CD14-positive monocyte (primary cell): ENCODE measurements around the gene PDE4B. TPM values are rescaled to one million over a fixed set of nuclear protein-coding genes. Genes with fewer than 3 reads are reported as not detected.
A peak's percentile ranks its signal among the peaks of the same experiment; 100 is the strongest.
"Not testable (repeated sequence)": the region's sequence is repeated elsewhere in the genome, so short reads cannot be mapped to it uniquely, and the experiment has no call there.

Source experiments
- DNase-seq, 3 donors: peaks; one replicate each; pipeline ENCODE4 v3.0.0-alpha.2; 2011 to 2022
- H2AFZ ChIP-seq: 2 replicates; pipeline ENCODE4 v1.6.0; 2012; ENCODE audit warnings: mild to moderate bottlenecking, low read depth, low read length, inconsistent platforms; ENCODE audit not compliant: insufficient read depth, poor library complexity, severe bottlenecking
- H3K27ac ChIP-seq, 2 donors: 1 replicate in 1 of 2; 2 replicates in 1 of 2; pipeline ENCODE4 v1.5.1; 2012 to 2013; ENCODE audit warnings: low read length in 2 of 2, control low read depth in 1 of 2, inconsistent platforms in 1 of 2, low read depth in 1 of 2, mild to moderate bottlenecking in 1 of 2
- H3K27me3 ChIP-seq, 2 donors: one replicate each; pipeline versions ENCODE4 v1.6.0 to v1.6.1; 2011 to 2013; ENCODE audit warnings: low read length in 2 of 2; ENCODE audit not compliant: control insufficient read depth in 2 of 2, insufficient read depth in 2 of 2
- H3K36me3 ChIP-seq, 2 donors: replicated peaks in 1 of 2; 1 replicate in 1 of 2; 2 replicates in 1 of 2; pipeline versions ENCODE4 v1.5.1 to v1.6.1; 2012 to 2013; ENCODE audit warnings: low read length in 2 of 2, control low read depth in 1 of 2, inconsistent platforms in 1 of 2, mild to moderate bottlenecking in 1 of 2; ENCODE audit not compliant: insufficient read depth in 2 of 2, control insufficient read depth in 1 of 2
- H3K4me1 ChIP-seq, 2 donors: 1 replicate in 1 of 2; 2 replicates in 1 of 2; pipeline versions ENCODE4 v1.5.1 to v1.6.1; 2012 to 2013; ENCODE audit warnings: low read length in 2 of 2, control low read depth in 1 of 2, inconsistent platforms in 1 of 2, mild to moderate bottlenecking in 1 of 2, moderate library complexity in 1 of 2; ENCODE audit not compliant: insufficient read depth in 2 of 2, control insufficient read depth in 1 of 2
- H3K4me2 ChIP-seq: replicated peaks from 2 replicates; pipeline ENCODE3; 2012; ENCODE audit warnings: low read length, moderate library complexity, mild to moderate bottlenecking; ENCODE audit not compliant: poor library complexity, severe bottlenecking; ENCODE audit errors: extremely low read depth
- H3K4me3 ChIP-seq, 3 experiments: fragments of 200-600 bp in 1 of 3; sonication (generic) in 1 of 3; replicated peaks in 1 of 3; 1 replicate in 2 of 3; 2 replicates in 1 of 3; pipeline ENCODE4 v1.5.1; 2011 to 2013; ENCODE audit warnings: low read length in 3 of 3, mild to moderate bottlenecking in 3 of 3, control low read depth in 2 of 3, low read depth in 2 of 3, inconsistent platforms in 1 of 3, moderate library complexity in 1 of 3
- H3K79me2 ChIP-seq: 2 replicates; pipeline ENCODE4 v1.6.0; 2012; ENCODE audit warnings: mild to moderate bottlenecking, control low read depth, inconsistent platforms, low read length, moderate library complexity; ENCODE audit not compliant: insufficient read depth
- H3K9ac ChIP-seq: 2 replicates; pipeline ENCODE4 v1.6.0; 2017; ENCODE audit warnings: low read length, mild to moderate bottlenecking; ENCODE audit not compliant: insufficient read depth, poor library complexity, severe bottlenecking
- H3K9me3 ChIP-seq, 2 donors: replicated peaks in 1 of 2; 1 replicate in 1 of 2; 2 replicates in 1 of 2; pipeline versions ENCODE4 v1.5.1 to v1.6.1; 2012 to 2013; ENCODE audit warnings: low read length in 2 of 2, control low read depth in 1 of 2; ENCODE audit not compliant: control insufficient read depth in 1 of 2, insufficient read depth in 1 of 2
- H4K20me1 ChIP-seq: 2 replicates; pipeline ENCODE4 v1.6.0; 2012; ENCODE audit warnings: mild to moderate bottlenecking, low read length, control low read depth, moderate library complexity; ENCODE audit not compliant: insufficient read depth
- H3K27ac Mint-ChIP-seq, 7 donors: one replicate each; pipeline ENCODE4 v1.8.0; 2020; ENCODE audit warnings: mild to moderate bottlenecking in 7 of 7, mixed read lengths in 7 of 7, moderate library complexity in 6 of 7, inconsistent platforms in 2 of 7
- H3K27me3 Mint-ChIP-seq, 3 donors: one replicate each; pipeline ENCODE4 v1.8.0; 2021 to 2022; ENCODE audit warnings: low read depth in 3 of 3, mild to moderate bottlenecking in 3 of 3, mixed read lengths in 3 of 3, moderate library complexity in 3 of 3, inconsistent platforms in 1 of 3
- H3K36me3 Mint-ChIP-seq, 2 donors: one replicate each; pipeline ENCODE4 v1.8.0; 2020; ENCODE audit warnings: mixed read lengths in 2 of 2, inconsistent platforms in 1 of 2, mild to moderate bottlenecking in 1 of 2
- H3K4me1 Mint-ChIP-seq: one replicate; pipeline ENCODE4 v1.8.0; 2020; ENCODE audit warnings: mild to moderate bottlenecking, mixed read lengths
- H3K4me3 Mint-ChIP-seq, 2 donors: one replicate each; pipeline ENCODE4 v1.8.0; 2020; ENCODE audit warnings: mild to moderate bottlenecking in 2 of 2, mixed read lengths in 2 of 2, moderate library complexity in 1 of 2
- H3K9me3 Mint-ChIP-seq, 7 donors: one replicate each; pipeline ENCODE4 v1.8.0; 2020 to 2022; ENCODE audit warnings: mixed read lengths in 7 of 7, mild to moderate bottlenecking in 6 of 7, moderate library complexity in 6 of 7, inconsistent platforms in 2 of 7
- WGBS: methylation state at CpG from one replicate; pipeline ENCODE4 v1.1.5; 2013; ENCODE audit warnings: missing lambda C conversion rate; ENCODE audit not compliant: insufficient coverage; 5-methylcytosine and 5-hydroxymethylcytosine counted together
- intact Hi-C, 2 donors: fragments of 100-400 bp; cut with micrococcal nuclease; formaldehyde crosslinking; loops; one replicate each; pipeline versions ENCODE4 v1.15.0 to v1.15.1; 2023
- polyA plus RNA-seq, 3 donors: library from polyadenylated mRNA; depleted of rRNA in 1 of 3; unstranded in 2 of 3; stranded (reverse) in 1 of 3; fragments of 300-500 nt in 2 of 3; fragments of >200 nt in 1 of 3; fragmentation: Illumina TruSeq in 2 of 3; gene quantifications; 1 replicate in 2 of 3; 2 replicates in 1 of 3; pipeline ENCODE4 v1.2.3, GENCODE V29; 2012 to 2021
- TF ChIP-seq, protein P1 (sequence below): fragments of 200-600 bp; IDR thresholded peaks from one replicate; pipeline ENCODE4 v1.8.0; 2022; ENCODE audit warnings: antibody characterized with exemption, mild to moderate bottlenecking

The PDE4B gene
- polyA plus RNA-seq, 3 donors: 17.2 to 52.8 (median 25.2) TPM

DNA sequence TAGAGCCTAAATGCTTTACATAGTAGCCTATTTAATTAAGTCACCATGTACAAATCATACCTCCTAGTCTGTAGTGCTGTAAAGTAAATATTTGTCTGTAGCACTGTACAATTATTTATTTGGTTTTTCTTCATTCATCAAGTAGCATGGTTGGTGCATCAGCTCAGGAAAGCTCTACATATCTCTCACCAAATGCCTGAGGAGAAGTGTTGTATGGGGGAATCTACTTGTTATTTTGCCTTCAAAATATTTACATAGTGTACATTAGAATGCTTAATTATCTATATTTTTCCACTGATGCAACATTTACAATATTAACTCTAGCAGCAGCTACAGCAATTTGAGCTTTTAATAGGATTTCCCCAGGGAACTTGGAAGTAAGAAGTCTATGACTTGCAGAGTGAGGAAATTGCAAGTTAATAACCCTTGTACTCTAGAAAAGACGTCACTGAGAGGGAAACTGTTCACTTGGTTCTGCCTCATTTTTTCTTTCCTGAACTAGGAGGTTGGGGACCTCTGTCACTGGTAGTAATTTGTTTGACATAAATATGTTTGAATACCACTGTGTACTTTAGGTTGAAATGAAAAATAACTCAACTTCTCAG lies 207.4 kb downstream of the PDE4B start:
- Mint-ChIP-seq H3K9me3 (no peaks in the 10 kb centered on the region), H3K4me1 (no peaks in the 10 kb centered on the region), H3K27ac (no peak overlapping the region), H3K27me3 (peaks cover 1 to 4% (median 3%) of the 10 kb centered on the region in 3 donors), H3K36me3 (no peaks in the 10 kb centered on the region), H3K4me3 (no peak overlapping the region)
- H3K4me3 ChIP-seq: no peak overlapping the region
- WGBS: no CpG with 5 or more reads among the region's 1 CpG
- H4K20me1 ChIP-seq: no peaks in the 10 kb centered on the region
- H3K9me3 ChIP-seq: no peaks in the 10 kb centered on the region
- H3K79me2 ChIP-seq: no peaks in the 10 kb centered on the region
- intact Hi-C loops: no loop called here
- H3K4me2 ChIP-seq: no peak overlapping the region
- no peaks in the 10 kb centered on the region for H3K36me3 ChIP-seq
- no peak overlapping the region for H2AFZ ChIP-seq
- TF ChIP-seq, protein P1, sequence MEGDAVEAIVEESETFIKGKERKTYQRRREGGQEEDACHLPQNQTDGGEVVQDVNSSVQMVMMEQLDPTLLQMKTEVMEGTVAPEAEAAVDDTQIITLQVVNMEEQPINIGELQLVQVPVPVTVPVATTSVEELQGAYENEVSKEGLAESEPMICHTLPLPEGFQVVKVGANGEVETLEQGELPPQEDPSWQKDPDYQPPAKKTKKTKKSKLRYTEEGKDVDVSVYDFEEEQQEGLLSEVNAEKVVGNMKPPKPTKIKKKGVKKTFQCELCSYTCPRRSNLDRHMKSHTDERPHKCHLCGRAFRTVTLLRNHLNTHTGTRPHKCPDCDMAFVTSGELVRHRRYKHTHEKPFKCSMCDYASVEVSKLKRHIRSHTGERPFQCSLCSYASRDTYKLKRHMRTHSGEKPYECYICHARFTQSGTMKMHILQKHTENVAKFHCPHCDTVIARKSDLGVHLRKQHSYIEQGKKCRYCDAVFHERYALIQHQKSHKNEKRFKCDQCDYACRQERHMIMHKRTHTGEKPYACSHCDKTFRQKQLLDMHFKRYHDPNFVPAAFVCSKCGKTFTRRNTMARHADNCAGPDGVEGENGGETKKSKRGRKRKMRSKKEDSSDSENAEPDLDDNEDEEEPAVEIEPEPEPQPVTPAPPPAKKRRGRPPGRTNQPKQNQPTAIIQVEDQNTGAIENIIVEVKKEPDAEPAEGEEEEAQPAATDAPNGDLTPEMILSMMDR: no peak
- no peak for DNase-seq
- no peaks in the 10 kb centered on the region for H3K27me3 ChIP-seq
- no peak overlapping the region for H3K9ac ChIP-seq
- H3K27ac ChIP-seq: no peak overlapping the region
- no peaks in the 10 kb centered on the region for H3K4me1 ChIP-seq

DNA sequence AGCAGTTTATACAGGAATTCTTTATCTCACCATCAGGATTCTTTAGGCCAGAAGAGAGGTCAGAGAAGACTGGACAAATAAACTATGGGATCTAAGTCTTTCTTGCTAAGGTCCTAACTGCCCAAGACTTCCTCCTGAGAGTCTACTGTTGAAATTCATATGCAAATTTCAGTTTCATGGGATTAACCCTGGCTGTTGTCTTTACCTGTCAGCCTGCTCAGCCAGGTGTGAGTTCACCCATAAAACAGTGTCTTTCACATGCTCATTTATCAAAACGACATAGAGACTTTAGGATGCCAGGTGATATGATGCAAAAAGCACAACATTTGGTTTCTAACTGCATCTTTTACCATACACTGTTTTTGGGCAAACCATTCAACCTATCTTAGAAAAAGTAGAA lies 211.0 kb downstream of the PDE4B start:
- intact Hi-C loops: no loop called here
- peaks cover 0 to 2% (median 0%) of the 10 kb centered on the region in 7 donors for H3K9me3 Mint-ChIP-seq
- TF ChIP-seq, protein P1: no peak

GRCh38 chr1:66006534-66006933 lies 213.8 kb downstream of the PDE4B start:
- H3K4me3 ChIP-seq, H3K4me1 ChIP-seq, H3K27me3 Mint-ChIP-seq, H3K4me3 Mint-ChIP-seq, H3K4me2 ChIP-seq, H3K9me3 Mint-ChIP-seq, H3K36me3 Mint-ChIP-seq, H3K79me2 ChIP-seq, H3K4me1 Mint-ChIP-seq, H3K27ac ChIP-seq, intact Hi-C loops, H3K9ac ChIP-seq, H3K27me3 ChIP-seq, H3K27ac Mint-ChIP-seq, H3K36me3 ChIP-seq, H2AFZ ChIP-seq, H3K9me3 ChIP-seq, H4K20me1 ChIP-seq: not testable (repeated sequence)
- DNase-seq: peak in 1 of 3 donors; percentile 14
- WGBS: no CpG with 5 or more reads among the region's 3 CpGs

More for the DNA sequence above, 211.0 kb downstream of the PDE4B start:
- no CpG with 5 or more reads among the region's 1 CpG for WGBS
- no peak for DNase-seq
- no peak overlapping the region for H3K27ac Mint-ChIP-seq
- H3K9me3 ChIP-seq: no peaks in the 10 kb centered on the region
- no peak overlapping the region for H3K4me2 ChIP-seq
- no peak overlapping the region for H2AFZ ChIP-seq
- no peaks in the 10 kb centered on the region for H3K36me3 Mint-ChIP-seq
- H3K4me3 ChIP-seq: no peak overlapping the region
- H4K20me1 ChIP-seq: no peaks in the 10 kb centered on the region
- H3K9ac ChIP-seq: no peak overlapping the region
- H3K27me3 Mint-ChIP-seq: peaks cover 0 to 3% (median 2%) of the 10 kb centered on the region in 3 donors
- H3K36me3 ChIP-seq: no peaks in the 10 kb centered on the region
- no peaks in the 10 kb centered on the region for H3K4me1 Mint-ChIP-seq
- H3K27ac ChIP-seq: no peak overlapping the region
- no peaks in the 10 kb centered on the region for H3K4me1 ChIP-seq
- no peaks in the 10 kb centered on the region for H3K79me2 ChIP-seq
- no peak overlapping the region for H3K4me3 Mint-ChIP-seq
- no peaks in the 10 kb centered on the region for H3K27me3 ChIP-seq
